ENCODE results near the gene LINC01488. TPM values are rescaled to one million over a fixed set of nuclear protein-coding genes. Genes with fewer than 3 reads are reported as not detected.

The LINC01488 gene
- total RNA-seq, 2 experiments from 2014 or later = not detected

GRCh38 chr11:69467646-69468045 lies 13.8 kb upstream of the LINC01488 start:
- Histone ChIP-seq H3K36me3 (ENCODE audit: insufficient read depth, low read length) (no peaks in the 10 kb centered on the region), H3K27ac (ENCODE audit: low read depth in 1 of 2, low read length in 2 of 2) (no peak overlapping the region), H3K27me3 (ENCODE audit: control insufficient read depth in 1 of 2, insufficient read depth in 2 of 2, low read length in 2 of 2) (peaks cover 0 to 12% of the 10 kb centered on the region in 2 experiments), H3K4me1 (ENCODE audit: insufficient read depth, low read length) (no peaks in the 10 kb centered on the region), H3K4me3 (ENCODE audit: low read length) (no peak overlapping the region), H3K9me3 (ENCODE audit: control insufficient read depth in 1 of 2, insufficient read depth in 1 of 2, low read length in 2 of 2) (peaks cover 0 to 9% of the 10 kb centered on the region in 2 experiments)
- intact Hi-C loops (cut with DNase I, micrococcal nuclease) = no loop called here
- Mint-ChIP-seq H3K9me3 (no peaks in the 10 kb centered on the region), H3K36me3 (ENCODE audit: low read depth) (no peaks in the 10 kb centered on the region), H3K27me3 (peaks cover 4% of the 10 kb centered on the region), H3K4me1 (ENCODE audit: low read depth) (no peaks in the 10 kb centered on the region), H3K4me3 (no peak overlapping the region), H3K27ac (no peak overlapping the region)
- no peak for TF ChIP-seq CTCF (IDR thresholded peaks at IDR 0.05)
- no peak for ATAC-seq (ENCODE audit: poor library complexity)
- ChIA-PET POLR2A (no interaction called here), CTCF (no interaction called here)
- DNase-seq = no peak

GRCh38 chr11:69468221-69468620 lies 13.2 kb upstream of the LINC01488 start:
- Mint-ChIP-seq H3K27me3 (peaks cover 4% of the 10 kb centered on the region), H3K27ac (no peak overlapping the region), H3K9me3 (no peaks in the 10 kb centered on the region), H3K36me3 (ENCODE audit: low read depth) (no peaks in the 10 kb centered on the region), H3K4me1 (ENCODE audit: low read depth) (no peaks in the 10 kb centered on the region), H3K4me3 (no peak overlapping the region)
- ATAC-seq (ENCODE audit: poor library complexity) (no peak), DNase-seq (no peak)
- no peak for TF ChIP-seq CTCF (IDR thresholded peaks at IDR 0.05)
- H3K27me3 ChIP-seq (ENCODE audit: control insufficient read depth in 1 of 2, insufficient read depth in 2 of 2, low read length in 2 of 2) = peaks cover 0 to 12% of the 10 kb centered on the region in 2 experiments
- CTCF ChIA-PET = no interaction called here
- POLR2A ChIA-PET = no interaction called here
- H3K27ac ChIP-seq (ENCODE audit: low read depth in 1 of 2, low read length in 2 of 2) = no peak overlapping the region
- H3K4me1 ChIP-seq (ENCODE audit: insufficient read depth, low read length) = no peaks in the 10 kb centered on the region
- no peaks in the 10 kb centered on the region for H3K36me3 ChIP-seq (ENCODE audit: insufficient read depth, low read length)
- H3K4me3 ChIP-seq (ENCODE audit: low read length) = no peak overlapping the region
- H3K9me3 ChIP-seq (ENCODE audit: control insufficient read depth in 1 of 2, insufficient read depth in 1 of 2, low read length in 2 of 2) = peaks cover 0 to 10% of the 10 kb centered on the region in 2 experiments
- intact Hi-C loops (cut with DNase I, micrococcal nuclease) = no loop called here

GRCh38 chr11:69468911-69469885 lies 12.3 kb upstream of the LINC01488 start:
- DNase-seq = no peak
- no peak for TF ChIP-seq CTCF (IDR thresholded peaks at IDR 0.05)
- H3K4me1 Mint-ChIP-seq (ENCODE audit: low read depth) = no peaks in the 10 kb centered on the region
- Histone ChIP-seq H3K4me3 (ENCODE audit: low read length) (no peak overlapping the region), H3K27ac (ENCODE audit: low read depth in 1 of 2, low read length in 2 of 2) (no peak overlapping the region), H3K9me3 (ENCODE audit: control insufficient read depth in 1 of 2, insufficient read depth in 1 of 2, low read length in 2 of 2) (peaks cover 0 to 12% of the 10 kb centered on the region in 2 experiments), H3K36me3 (ENCODE audit: insufficient read depth, low read length) (no peaks in the 10 kb centered on the region), H3K4me1 (ENCODE audit: insufficient read depth, low read length) (no peaks in the 10 kb centered on the region), H3K27me3 (ENCODE audit: control insufficient read depth in 1 of 2, insufficient read depth in 2 of 2, low read length in 2 of 2) (peaks cover 0 to 11% of the 10 kb centered on the region in 2 experiments)
- H3K27me3 Mint-ChIP-seq = peaks cover 4% of the 10 kb centered on the region
- POLR2A ChIA-PET = no interaction called here
- H3K36me3 Mint-ChIP-seq (ENCODE audit: low read depth) = no peaks in the 10 kb centered on the region
- H3K9me3 Mint-ChIP-seq = no peaks in the 10 kb centered on the region
- CTCF ChIA-PET = no interaction called here
- no peak overlapping the region for H3K27ac Mint-ChIP-seq
- no peak overlapping the region for H3K4me3 Mint-ChIP-seq
- ATAC-seq (ENCODE audit: poor library complexity) = no peak
- intact Hi-C loops (cut with DNase I, micrococcal nuclease) = no loop called here

Measured in CD4-positive, alpha-beta T cell (primary cell).